WERI-Rb-1 (cell line): ENCODE results near the gene IPO4.

Experiments
- DNase-seq: peaks from one replicate; pipeline ENCODE4 v3.0.0-alpha.2; 2020
- H3K27ac ChIP-seq: fragments of 250-450 bp; sonication (Bioruptor Pico); 2 replicates; pipeline ENCODE4 v1.5.1; 2020; ENCODE audit warnings: mild to moderate bottlenecking, moderate library complexity
- H3K27me3 ChIP-seq: fragments of 250-450 bp; sonication (Bioruptor Pico); 2 replicates; pipeline ENCODE4 v1.5.1; 2021; ENCODE audit warnings: mild to moderate bottlenecking, low read depth, moderate library complexity; ENCODE audit not compliant: insufficient read depth, severe bottlenecking
- H3K36me3 ChIP-seq: fragments of 250-450 bp; sonication (Bioruptor Pico); 2 replicates; pipeline ENCODE4 v1.5.1; 2020; ENCODE audit warnings: mild to moderate bottlenecking, moderate library complexity
- H3K4me3 ChIP-seq: 2 replicates; pipeline ENCODE4 v1.5.1; 2011; ENCODE audit warnings: low read depth, mild to moderate bottlenecking, control low read depth, low read length
- H3K9me3 ChIP-seq: fragments of 250-450 bp; sonication (Bioruptor Pico); 2 replicates; pipeline ENCODE4 v1.5.1; 2021; ENCODE audit warnings: mild to moderate bottlenecking, moderate library complexity; ENCODE audit not compliant: severe bottlenecking
- CTCF ChIP-seq: IDR thresholded peaks from 2 replicates; pipeline ENCODE4 v1.5.1; 2011; ENCODE audit warnings: low read depth, mild to moderate bottlenecking, control low read depth, inconsistent platforms, low read length

IPO4 gene

GRCh38 chr14:24212924-24213865, 24.6 kb upstream of the IPO4 start, which contains the start of gene CHMP4A:
CHMP4A (minus strand) TSS chr14:24213488; CDS start chr14:24213439, 49 bp downstream.
- H3K27ac ChIP-seq: peak within 1 kb of the TSS; percentile 92
- no peaks in the 10 kb centered on the region for H3K27me3 ChIP-seq
- H3K4me3 ChIP-seq: peak within 1 kb of the TSS; percentile 83
- TF ChIP-seq CTCF: 0 out of 2 replicates have a peak, but pooled peaks have one; percentile 24
- peak; percentile 98 for DNase-seq
- peaks cover 20% of the 10 kb centered on the region for H3K36me3 ChIP-seq
- H3K9me3 ChIP-seq: no peaks in the 10 kb centered on the region

- no peak overlapping the region for H3K4me3 ChIP-seq
- no peaks in the 10 kb centered on the region for H3K9me3 ChIP-seq
- H3K36me3 ChIP-seq: peaks cover 38% of the 10 kb centered on the region
- TF ChIP-seq CTCF: no peak
- no peak overlapping the region for H3K27ac ChIP-seq
- H3K27me3 ChIP-seq: no peaks in the 10 kb centered on the region
- DNase-seq: no peak
Observed at GRCh38 chr14:24211311-24211710, 22.7 kb upstream of the IPO4 start.

DNA sequence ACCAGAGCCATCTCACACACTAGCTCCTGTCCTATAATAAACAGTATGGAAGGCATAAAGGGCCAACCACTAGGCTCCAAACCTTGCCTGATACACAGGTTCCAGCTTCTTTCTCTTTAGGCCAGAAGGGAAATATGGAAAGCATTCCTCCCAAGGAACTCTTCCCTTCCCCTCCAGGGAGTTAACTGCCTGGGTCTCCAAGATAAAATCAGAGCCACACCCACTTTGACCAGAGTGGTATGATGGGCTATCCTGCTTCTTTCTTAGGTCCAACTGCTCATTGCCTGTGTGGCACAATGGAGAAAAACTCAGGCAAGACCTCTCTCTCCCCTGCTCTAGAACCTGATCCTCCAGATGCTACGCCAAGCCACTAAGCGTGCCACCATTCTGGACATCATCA, 19.0 kb upstream of the IPO4 start:
- peaks cover 2% of the 10 kb centered on the region for H3K9me3 ChIP-seq
- H3K4me3 ChIP-seq: no peak overlapping the region
- no peak for DNase-seq
- no peak overlapping the region for H3K27ac ChIP-seq
- no peaks in the 10 kb centered on the region for H3K27me3 ChIP-seq
- peaks cover 57% of the 10 kb centered on the region for H3K36me3 ChIP-seq
- no peak for TF ChIP-seq CTCF

DNA sequence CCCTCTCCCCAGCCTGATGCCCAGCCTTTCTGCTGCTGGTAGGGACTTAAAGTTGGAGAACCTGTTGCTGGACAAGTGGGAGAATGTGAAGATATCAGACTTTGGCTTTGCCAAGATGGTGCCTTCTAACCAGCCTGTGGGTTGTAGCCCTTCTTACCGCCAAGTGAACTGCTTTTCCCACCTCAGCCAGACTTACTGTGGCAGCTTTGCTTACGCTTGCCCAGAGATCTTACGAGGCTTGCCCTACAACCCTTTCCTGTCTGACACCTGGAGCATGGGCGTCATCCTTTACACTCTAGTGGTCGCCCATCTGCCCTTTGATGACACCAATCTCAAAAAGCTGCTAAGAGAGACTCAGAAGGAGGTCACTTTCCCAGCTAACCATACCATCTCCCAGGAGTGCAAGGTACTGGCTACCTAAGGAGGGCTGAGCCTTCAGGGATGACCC, 18.5 kb upstream of the IPO4 start:
- Histone ChIP-seq H3K4me3 (no peak overlapping the region), H3K27ac (no peak overlapping the region), H3K27me3 (no peaks in the 10 kb centered on the region), H3K9me3 (peaks cover 4% of the 10 kb centered on the region), H3K36me3 (peaks cover 57% of the 10 kb centered on the region)
- no peak for TF ChIP-seq CTCF
- DNase-seq: no peak

GRCh38 chr14:24206260-24207103, 17.9 kb upstream of the IPO4 start:
- Histone ChIP-seq H3K36me3 (peaks cover 61% of the 10 kb centered on the region), H3K27ac (no peak overlapping the region), H3K9me3 (peaks cover 8% of the 10 kb centered on the region), H3K4me3 (no peak overlapping the region), H3K27me3 (no peaks in the 10 kb centered on the region)
- DNase-seq: no peak
- TF ChIP-seq CTCF: no peak
